Vagina (tissue), 2 donors: ENCODE results near the gene FOXR1. TPM values are rescaled to one million over a fixed set of nuclear protein-coding genes. Genes with fewer than 3 reads are reported as not detected.
"Not testable (repeated sequence)": the region's sequence is repeated elsewhere in the genome, so short reads cannot be mapped to it uniquely, and the experiment has no call there.

ENCODE experiments used
- DNase-seq, 2 donors: peaks; one replicate each; pipeline ENCODE4 v3.0.0-alpha.2; 2017; ENCODE audit errors: extremely low spot score in 2 of 2
- H3K27ac ChIP-seq: fragments of 200-600 bp; sonication (generic); one replicate; pipeline ENCODE4 v1.5.1; 2019
- H3K27me3 ChIP-seq: fragments of 200-600 bp; sonication (generic); one replicate; pipeline ENCODE4 v1.5.1; 2019
- H3K36me3 ChIP-seq, 2 donors: fragments of 200-600 bp; sonication (generic); one replicate each; pipeline ENCODE4 v1.5.1; 2017 to 2019
- H3K4me1 ChIP-seq: fragments of 200-600 bp; sonication (generic); one replicate; pipeline ENCODE4 v1.5.1; 2019
- H3K4me3 ChIP-seq, 2 donors: fragments of 200-600 bp; sonication (generic); 1 replicate in 1 of 2; 2 replicates in 1 of 2; pipeline ENCODE4 v1.5.1; 2016 to 2019
- H3K9me3 ChIP-seq: fragments of 200-600 bp; sonication (generic); one replicate; pipeline ENCODE4 v1.5.1; 2019
- CTCF ChIP-seq, 3 experiments: fragments of 450-650 bp in 2 of 3; fragments of 200-600 bp in 1 of 3; sonication (generic) in 1 of 3; IDR thresholded peaks; one replicate each; pipeline ENCODE4 v1.5.1; 2017 to 2019; ENCODE audit warnings: antibody characterized with exemption in 3 of 3, mild to moderate bottlenecking in 2 of 3, moderate library complexity in 2 of 3
- POLR2A ChIP-seq, 2 donors: fragments of 450-650 bp; IDR thresholded peaks; one replicate each; pipeline ENCODE4 v1.6.1; 2017; ENCODE audit warnings: antibody characterized with exemption in 2 of 2, mild to moderate bottlenecking in 2 of 2, moderate library complexity in 2 of 2
- POLR2AphosphoS5 ChIP-seq, 2 donors: sonication (generic); formaldehyde crosslinking; IDR thresholded peaks; one replicate each; pipeline ENCODE4 v1.9.0; 2017; ENCODE audit warnings: antibody characterized with exemption in 2 of 2, mild to moderate bottlenecking in 2 of 2, low read depth in 1 of 2; ENCODE audit not compliant: insufficient read depth in 1 of 2
- intact Hi-C: fragments of 100-400 bp; cut with DNase I; formaldehyde crosslinking; loops from one replicate; pipeline ENCODE4 v1.15.1; 2023
- total RNA-seq: library from RNA; depleted of rRNA; stranded (reverse); fragments of >200 nt; gene quantifications from one replicate; pipeline ENCODE4 v1.2.3, GENCODE V29; 2016

FOXR1 gene
- total RNA-seq, 1 donor from 2014 or later, result not detected

- H3K27me3 ChIP-seq, result no peaks in the 10 kb centered on the region
- DNase-seq, result no peak
- H3K36me3 ChIP-seq, result no peaks in the 10 kb centered on the region
- no peak overlapping the region for H3K4me3 ChIP-seq
- TF ChIP-seq CTCF (IDR thresholded peaks at IDR 0.05) (no peak), POLR2AphosphoS5 (IDR thresholded peaks at IDR 0.05; ENCODE audit: insufficient read depth in 1 of 2, low read depth in 1 of 2) (no peak), POLR2A (IDR thresholded peaks at IDR 0.05) (no peak)
- intact Hi-C loops, result no loop called here
- H3K4me1 ChIP-seq, result no peaks in the 10 kb centered on the region
- no peaks in the 10 kb centered on the region for H3K9me3 ChIP-seq
- no peak overlapping the region for H3K27ac ChIP-seq
Measured at GRCh38 chr11:118984825-118985224, 13.3 kb downstream of the FOXR1 start.

DNA sequence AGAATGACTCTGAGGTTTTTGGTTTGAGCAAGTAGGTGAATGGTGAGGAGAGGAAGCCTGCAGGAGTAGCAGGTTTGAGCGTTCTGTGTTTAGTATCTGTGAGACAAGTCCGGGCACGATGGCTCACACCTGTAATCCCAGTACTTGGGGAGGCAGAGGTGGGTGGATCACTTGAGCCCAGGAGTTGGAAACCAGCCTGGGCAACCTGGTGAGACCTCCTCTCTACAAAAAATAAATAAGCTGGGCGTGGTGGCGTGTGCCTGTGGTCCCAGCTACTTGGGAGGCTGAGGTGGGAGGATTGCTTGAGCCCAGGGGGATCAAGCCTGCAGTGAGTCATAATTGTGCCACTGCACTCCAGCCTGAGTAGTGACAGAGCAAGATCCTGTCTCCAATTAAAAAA is 16.7 kb downstream of the FOXR1 start:
- no peak overlapping the region for H3K27ac ChIP-seq
- no peak for DNase-seq

GRCh38 chr11:118991486-118992038 is 20.0 kb downstream of the FOXR1 start:
- H3K4me1 ChIP-seq, H3K9me3 ChIP-seq, H3K4me3 ChIP-seq, H3K27ac ChIP-seq, intact Hi-C loops, H3K27me3 ChIP-seq, DNase-seq, H3K36me3 ChIP-seq: not testable (repeated sequence)

More for the DNA sequence above, 16.7 kb downstream of the FOXR1 start:
- H3K9me3 ChIP-seq, result no peaks in the 10 kb centered on the region
- no peak overlapping the region for H3K4me3 ChIP-seq
- no peaks in the 10 kb centered on the region for H3K36me3 ChIP-seq
- H3K27me3 ChIP-seq, result no peaks in the 10 kb centered on the region
- intact Hi-C loops, result no loop called here
- TF ChIP-seq POLR2AphosphoS5 (IDR thresholded peaks at IDR 0.05; ENCODE audit: insufficient read depth in 1 of 2, low read depth in 1 of 2) (no peak), CTCF (IDR thresholded peaks at IDR 0.05) (no peak)
- H3K4me1 ChIP-seq, result no peaks in the 10 kb centered on the region

DNA sequence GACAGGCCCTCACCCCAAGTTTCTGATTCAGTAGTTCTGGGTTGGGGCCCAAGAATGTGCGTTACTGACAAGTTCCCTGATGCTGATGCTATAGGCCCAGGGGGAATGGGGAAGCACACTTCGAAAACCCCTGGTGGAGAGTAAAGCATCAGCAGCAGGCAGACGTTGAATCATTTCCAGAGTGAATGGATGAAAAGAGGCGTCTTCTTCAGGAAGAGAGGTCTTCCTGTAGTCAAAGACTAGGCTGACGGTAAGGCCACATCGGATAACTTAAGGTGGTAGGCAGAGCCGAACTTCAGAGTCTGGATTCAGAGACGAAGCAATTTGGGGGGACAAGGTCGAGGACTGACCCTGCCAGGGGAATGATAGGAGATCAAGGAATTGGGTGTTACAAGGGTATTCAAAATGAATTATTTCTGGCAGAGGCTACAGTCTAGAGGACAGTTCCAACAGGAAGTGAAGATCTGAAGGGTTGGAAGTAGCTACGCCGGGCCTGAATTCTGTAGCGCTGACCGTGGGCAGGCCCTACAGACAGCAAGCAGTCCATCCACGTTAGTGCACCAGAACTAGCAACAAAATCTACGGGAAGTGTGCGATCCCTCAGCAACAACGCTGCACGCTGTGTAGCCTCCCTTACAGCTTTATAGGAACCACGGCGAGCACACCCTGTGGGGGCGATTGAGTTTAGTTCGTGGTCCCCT is 25.5 kb downstream of the FOXR1 start:
- H3K9me3 ChIP-seq, result no peaks in the 10 kb centered on the region
- peak overlapping the region; percentile 86 to 88 for H3K4me3 ChIP-seq
- TF ChIP-seq CTCF (IDR thresholded peaks at IDR 0.05) (no peak), POLR2AphosphoS5 (IDR thresholded peaks at IDR 0.05; ENCODE audit: insufficient read depth in 1 of 2, low read depth in 1 of 2) (no peak), POLR2A (IDR thresholded peaks at IDR 0.05) (no peak)
- H3K4me1 ChIP-seq, result peaks cover 34% of the 10 kb centered on the region
- peaks cover 0 to 16% of the 10 kb centered on the region in 2 donors for H3K36me3 ChIP-seq
- H3K27ac ChIP-seq, result peak overlapping the region; percentile 65
- intact Hi-C loops, result no loop called here
- no peak for DNase-seq
- no peaks in the 10 kb centered on the region for H3K27me3 ChIP-seq

- intact Hi-C loops, result no loop called here
- H3K9me3 ChIP-seq, result no peaks in the 10 kb centered on the region
- H3K4me3 ChIP-seq, result peak within 1 kb of the TSS; percentile 86 to 88
- H3K27me3 ChIP-seq, result no peaks in the 10 kb centered on the region
- DNase-seq, result peak in 1 of 2 donors; percentile 90
- H3K27ac ChIP-seq, result peak within 1 kb of the TSS; percentile 65
- TF ChIP-seq POLR2AphosphoS5 (IDR thresholded peaks at IDR 0.05; ENCODE audit: insufficient read depth in 1 of 2, low read depth in 1 of 2), result peak; percentile 96 to 98
- TF ChIP-seq POLR2A (IDR thresholded peaks at IDR 0.05), result peak; percentile 70 to 73
- TF ChIP-seq CTCF (IDR thresholded peaks at IDR 0.05), result peak in 1 of 3 experiments; percentile 27
- H3K36me3 ChIP-seq, result peaks cover 0 to 23% of the 10 kb centered on the region in 2 donors
- peaks cover 34% of the 10 kb centered on the region for H3K4me1 ChIP-seq
Measured at GRCh38 chr11:118997627-118998387, 26.2 kb downstream of the FOXR1 start, which contains the start of gene CENATAC. Gene CENATAC, plus strand, starts transcription at chr11:118998138. Its CDS starts 60 bp downstream, at chr11:118998198.
